Measurements from ENCODE around the gene PRKN.

The PRKN gene

GRCh38 chr6:162675503-162675902, 52.1 kb downstream of the PRKN start:
- no peak for DNase-seq (ENCODE audit: low spot score)

GRCh38 chr6:162674452-162674851, 53.1 kb downstream of the PRKN start:
- DNase-seq (ENCODE audit: low spot score) = no peak

GRCh38 chr6:162671580-162672165, 55.9 kb downstream of the PRKN start:
- no peak for DNase-seq (ENCODE audit: low spot score)

- DNase-seq (ENCODE audit: low spot score) = no peak
Observed at GRCh38 chr6:162670345-162670744, 57.2 kb downstream of the PRKN start.

- no peak for DNase-seq (ENCODE audit: low spot score)
Observed at GRCh38 chr6:162666246-162666645, 61.3 kb downstream of the PRKN start.

- DNase-seq (ENCODE audit: low spot score) = no peak
Observed at GRCh38 chr6:162653808-162654207, 73.8 kb downstream of the PRKN start.

GRCh38 chr6:162651505-162651904, 76.1 kb downstream of the PRKN start:
- no peak for DNase-seq (ENCODE audit: low spot score)

- no peak for DNase-seq (ENCODE audit: low spot score)
Observed at GRCh38 chr6:162649271-162649670, 78.3 kb downstream of the PRKN start.

DNA sequence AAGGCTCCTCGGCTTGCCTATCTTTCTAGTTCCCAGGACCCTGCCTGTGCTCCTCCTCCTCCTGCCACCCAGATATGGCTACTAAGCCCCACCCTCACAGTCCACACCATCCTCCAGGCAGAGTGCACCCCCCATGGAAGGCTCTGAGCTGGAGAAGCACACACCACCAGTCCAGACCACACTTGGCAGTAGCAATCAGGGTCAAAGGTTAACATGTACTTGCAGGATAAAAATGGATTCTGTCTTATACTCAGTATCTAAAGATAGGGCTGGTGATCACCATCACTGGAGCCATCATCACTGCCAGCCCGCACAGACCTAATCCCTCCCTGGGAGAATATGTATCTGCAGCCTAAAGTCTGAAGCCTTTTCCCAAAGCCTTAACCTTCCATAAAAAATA, 83.4 kb downstream of the PRKN start:
- DNase-seq (ENCODE audit: low spot score) = no peak

DNA sequence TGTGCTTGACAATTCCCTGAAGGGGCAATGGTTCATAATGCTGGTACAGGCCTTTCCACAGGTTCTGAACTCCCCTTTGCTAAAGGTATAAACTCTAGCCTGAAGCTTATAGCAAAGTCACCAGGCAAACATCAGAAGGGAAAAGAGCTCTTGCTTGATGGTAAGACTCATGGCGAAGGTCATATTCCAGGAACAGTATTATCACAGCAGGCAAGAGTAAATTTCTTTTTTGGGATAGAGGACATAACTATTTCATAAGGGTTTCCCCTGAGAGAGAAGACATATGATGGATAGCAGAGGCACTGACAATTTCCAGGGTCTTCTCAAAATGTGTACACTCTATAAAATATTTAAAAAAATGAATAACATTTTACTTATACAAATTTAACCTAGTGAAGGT, 86.8 kb downstream of the PRKN start:
- no peak for DNase-seq (ENCODE audit: low spot score)

GRCh38 chr6:162639951-162640350, 87.6 kb downstream of the PRKN start:
- no peak for DNase-seq (ENCODE audit: low spot score)

GRCh38 chr6:162638931-162639574, 88.5 kb downstream of the PRKN start:
- no peak for DNase-seq (ENCODE audit: low spot score)

- DNase-seq (ENCODE audit: low spot score) = no peak
Observed at GRCh38 chr6:162637317-162637716, 90.2 kb downstream of the PRKN start.

GRCh38 chr6:162636167-162636566, 91.4 kb downstream of the PRKN start:
- no peak for DNase-seq (ENCODE audit: low spot score)

DNA sequence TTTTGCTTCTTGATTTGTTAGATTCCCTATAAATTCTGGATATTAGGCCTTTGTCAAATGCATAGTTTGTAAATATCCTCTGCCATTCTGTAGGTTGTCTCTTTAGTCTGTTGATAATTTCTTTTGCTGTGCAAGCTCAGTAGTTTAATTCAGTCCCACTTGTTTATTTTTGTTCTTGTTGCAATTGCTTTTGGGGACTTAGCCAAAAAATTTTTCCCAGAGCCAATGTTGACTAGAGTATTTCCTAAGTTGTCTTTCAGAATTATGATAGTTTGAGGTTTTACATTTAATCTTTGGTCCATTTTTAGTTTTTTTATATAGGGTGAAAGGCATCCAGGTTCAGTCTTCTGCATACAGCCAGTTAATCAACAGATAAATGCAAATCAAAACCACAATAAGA, 96.0 kb downstream of the PRKN start:
- DNase-seq (ENCODE audit: low spot score) = no peak

- DNase-seq (ENCODE audit: low spot score) = no peak
Observed at GRCh38 chr6:162630069-162630468, 97.5 kb downstream of the PRKN start.

GRCh38 chr6:162627825-162628224, 99.7 kb downstream of the PRKN start:
- DNase-seq (ENCODE audit: low spot score) = no peak

DNA sequence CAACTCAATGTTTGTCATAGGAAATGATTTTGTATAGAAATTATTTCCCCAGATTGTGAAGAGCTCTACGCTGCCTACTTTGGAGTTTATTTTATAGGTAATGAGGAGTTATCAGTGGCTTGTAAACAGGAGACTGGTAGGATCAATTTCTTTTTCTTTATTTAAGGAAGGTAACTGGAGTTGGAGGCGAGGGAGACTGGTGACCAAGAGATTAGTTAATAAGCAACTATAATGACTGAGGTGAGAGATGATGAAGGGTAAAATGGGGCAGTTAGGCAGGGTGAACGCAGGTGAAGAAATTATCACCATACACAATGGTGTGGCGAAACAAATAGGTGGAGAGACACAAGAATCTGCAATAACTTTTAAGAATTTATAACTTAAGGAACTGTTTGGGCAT, 100.2 kb downstream of the PRKN start:
- DNase-seq (ENCODE audit: low spot score) = no peak

DNA sequence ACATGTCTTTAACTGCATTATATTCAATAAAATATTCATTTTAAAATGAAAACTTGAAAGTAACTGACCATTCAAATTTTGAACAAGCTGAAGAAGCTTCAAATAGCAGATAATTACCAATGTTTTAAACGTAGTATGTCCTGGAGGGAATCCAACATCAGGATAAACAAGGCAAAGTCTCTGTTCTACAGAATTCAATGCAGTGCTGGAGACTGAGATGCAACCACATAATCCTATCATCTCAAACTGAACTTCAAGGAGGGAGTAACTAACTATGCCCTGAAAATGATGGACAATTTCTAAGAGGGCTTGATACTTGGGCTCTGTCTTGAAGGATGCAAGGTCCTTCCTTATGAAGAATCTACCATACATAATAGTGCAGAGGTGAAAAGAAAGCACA, 100.7 kb downstream of the PRKN start:
- DNase-seq (ENCODE audit: low spot score) = no peak

DNA sequence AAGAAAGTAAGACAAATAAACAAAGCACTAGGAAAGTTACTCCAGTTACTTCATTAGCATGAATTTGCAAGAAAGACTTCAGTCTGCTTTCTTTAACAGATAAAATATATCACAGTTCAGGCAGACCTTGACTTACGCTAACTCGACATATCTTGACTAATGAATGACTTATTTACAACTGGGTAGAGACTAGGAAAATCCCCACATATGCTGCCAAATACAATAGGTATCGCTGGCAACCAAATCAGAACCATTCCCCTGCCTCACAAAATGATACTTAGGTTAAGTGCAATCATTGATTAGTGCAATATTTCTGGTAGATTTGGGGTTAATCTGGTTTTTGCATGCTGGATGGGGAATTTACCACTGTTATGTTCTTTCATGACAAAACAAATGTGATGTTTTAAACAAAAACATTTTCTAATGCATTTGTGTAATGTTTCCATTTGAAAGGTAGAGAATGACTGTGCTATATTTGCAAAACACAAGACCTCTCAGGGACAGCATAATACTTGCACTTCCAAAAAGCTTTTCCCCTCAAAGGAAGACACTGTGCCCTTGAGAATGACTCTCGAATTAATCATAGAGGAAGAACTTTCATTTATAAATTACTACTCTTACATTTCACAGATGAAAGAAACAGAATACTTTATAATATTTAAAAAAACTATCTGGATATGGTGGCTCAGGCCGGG, 101.6 kb downstream of the PRKN start:
- no peak for DNase-seq (ENCODE audit: low spot score)

GRCh38 chr6:162622572-162622971, 105.0 kb downstream of the PRKN start:
- no peak for DNase-seq (ENCODE audit: low spot score)

DNA sequence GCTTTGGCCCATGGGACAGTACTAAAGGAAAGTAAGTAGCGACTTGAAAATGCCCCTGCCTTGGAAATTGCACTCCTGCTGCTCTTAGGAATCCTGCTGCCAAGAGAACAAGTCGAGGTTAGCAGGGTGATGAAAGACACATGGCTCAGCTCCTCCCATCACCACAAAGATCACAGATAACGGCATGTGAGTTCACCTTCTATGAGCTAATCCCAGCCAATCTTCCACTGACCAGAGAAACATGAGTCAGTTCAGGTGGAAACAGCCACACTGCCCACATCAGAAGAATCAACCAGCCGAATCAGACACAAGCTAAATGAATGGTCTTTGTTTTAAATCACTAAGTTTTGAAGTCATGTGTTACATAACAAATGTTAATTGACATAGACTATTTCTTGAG, 106.3 kb downstream of the PRKN start:
- no peak for DNase-seq (ENCODE audit: low spot score)

DNA sequence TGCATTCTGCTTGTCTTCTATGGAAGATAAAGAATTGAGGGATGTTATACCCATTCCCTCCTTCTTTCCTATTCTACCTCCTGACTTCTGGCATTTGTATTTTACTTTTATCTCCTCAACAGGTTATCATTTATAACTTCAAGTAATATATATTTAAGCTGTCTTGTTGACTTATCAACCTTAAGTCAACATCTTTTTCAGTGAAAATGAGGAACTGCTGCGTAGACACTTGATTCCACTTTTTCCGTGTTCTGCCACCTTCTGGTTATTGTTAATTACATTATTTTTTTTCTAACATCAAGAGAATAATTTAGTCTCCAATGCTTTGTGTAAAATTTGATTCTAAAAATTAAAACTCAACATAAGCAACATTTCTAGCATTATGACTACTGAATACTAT, 107.5 kb downstream of the PRKN start:
- DNase-seq (ENCODE audit: low spot score) = no peak

All from CD4-positive, alpha-beta T cell treated with Interleukin-6 at 100 ng/mL for 8 hours (primary cell).